H1 (cell line): ENCODE results near the gene MBNL2. TPM values are rescaled to one million over a fixed set of nuclear protein-coding genes. Genes with fewer than 3 reads are reported as not detected.

Experiments used
- GABPA ChIP-seq: IDR thresholded peaks from 2 replicates; pipeline ENCODE4 v1.6.1; 2011; ENCODE audit warnings: mild to moderate bottlenecking, low read length, moderate library complexity, borderline replicate concordance; ENCODE audit not compliant: insufficient read depth
- JUND ChIP-seq: IDR thresholded peaks from 2 replicates; pipeline ENCODE4 v1.6.1; 2011; ENCODE audit warnings: mild to moderate bottlenecking, improper control_type of control experiment, low read length
- POLR2AphosphoS5 ChIP-seq: IDR thresholded peaks from 2 replicates; pipeline ENCODE4 v1.6.1; 2011; ENCODE audit warnings: low read depth, low read length
- USF2 ChIP-seq: IDR thresholded peaks from 2 replicates; pipeline ENCODE4 v1.6.1; 2011; ENCODE audit warnings: low read length, improper control_type of control experiment
- polyA plus RNA-seq, 7 experiments: library from polyadenylated mRNA; depleted of rRNA in 3 of 7; stranded (reverse) in 5 of 7; unstranded in 2 of 7; fragments of >200 nt in 5 of 7; fragments of 200-250 nt in 2 of 7; gene quantifications; 1 replicate in 5 of 7; 2 replicates in 1 of 7; 4 replicates in 1 of 7; pipeline versions ENCODE4 v1.2.1 to v1.2.3, GENCODE V29; 2011 to 2013; ENCODE audit warnings: missing spikeins in 2 of 7, mixed read lengths in 2 of 7
- total RNA-seq: library from RNA; stranded (reverse); fragmentation: NEBNext Ultra II Directional; extraction: Animal tissue kit (Norgen Biotek cat#: 25700); gene quantifications from 2 replicates; pipeline ENCODE4 v1.2.1, GENCODE V29; 2021

Gene MBNL2
- total and polyA plus RNA-seq, 2 of the 8 experiments (the other 6 are each of a cell fraction or from before 2014, with no cell fraction given), result 1.0 to 2.6 TPM

GRCh38 chr13:97274829-97275649 is 52.9 kb downstream of the MBNL2 start (continued):
- TF ChIP-seq JUND (no peak), GABPA (no peak), USF2 (no peak), POLR2AphosphoS5 (no peak)
- TF ChIP-seq, all 59 proteins: peak for 0
